ENCODE measurements around the gene HSD17B4. TPM values are rescaled to one million over a fixed set of nuclear protein-coding genes. Genes with fewer than 3 reads are reported as not detected.

Gene HSD17B4
- total and polyA plus RNA-seq, 2 of the 13 experiments (the other 11 are each of a cell fraction or from before 2014, with no cell fraction given), result 178 to 399 TPM

- no TSS peak for BruUV-seq (replicated peaks)
- no peak for DNase-seq (ENCODE audit: low spot score)
- Histone ChIP-seq H3K27me3 (ENCODE audit: control insufficient read depth in 1 of 2, insufficient read depth in 2 of 2, low read length in 2 of 2) (0 out of 5 replicates have a peak, but pooled peaks cover 1 to 10% of the 10 kb centered on the region in 2 experiments), H3K27ac (ENCODE audit: extremely low read length, insufficient read depth, low read length) (no peak overlapping the region), H3K9ac (ENCODE audit: insufficient read depth, low read depth, low read length) (no peak overlapping the region), H3K79me2 (ENCODE audit: insufficient read depth, low read length) (no peaks in the 10 kb centered on the region), H2AFZ (ENCODE audit: low read length) (no peak overlapping the region), H3K4me3 (replicated peaks in 1 of 3; ENCODE audit: insufficient read depth in 1 of 3, low read depth in 2 of 3, low read length in 3 of 3) (no peak overlapping the region), H3K9me3 (ENCODE audit: low read length) (no peaks in the 10 kb centered on the region), H3K36me3 (replicated peaks in 1 of 2; ENCODE audit: control insufficient read depth in 1 of 2, insufficient read depth in 2 of 2, low read length in 2 of 2) (no peaks in the 10 kb centered on the region), H3K4me2 (ENCODE audit: low read depth, low read length) (no peak overlapping the region), H3K4me1 (ENCODE audit: insufficient read depth, low read length) (no peaks in the 10 kb centered on the region), H4K20me1 (ENCODE audit: insufficient read depth, low read length) (no peaks in the 10 kb centered on the region)
- CTCF ChIA-PET (ENCODE audit: low intra/inter-chr PET ratio, low total read pairs), result no interaction called here
- POLR2A ChIA-PET, result no interaction called here
- no peak for TF ChIP-seq ZNF83 (CRISPR knock-in tag; IDR thresholded peaks at IDR 0.05; ENCODE audit: borderline replicate concordance)
- no peak for TF ChIP-seq NKX3-1 (CRISPR knock-in tag; IDR thresholded peaks at IDR 0.05)
- TF ChIP-seq ZNF841 (CRISPR knock-in tag; IDR thresholded peaks at IDR 0.05; ENCODE audit: borderline replicate concordance), result no peak
- no peak for TF ChIP-seq DDIT3 (CRISPR knock-in tag; IDR thresholded peaks at IDR 0.05)
- TF ChIP-seq IRF1 (CRISPR knock-in tag; IDR thresholded peaks at IDR 0.05; ENCODE audit: low read depth), result no peak
- no peak for TF ChIP-seq ZNF143 (CRISPR knock-in tag; IDR thresholded peaks at IDR 0.05)
- WGBS (ENCODE audit: low lambda C conversion rate), result 28% methylated on average over 4 of the region's 4 CpGs
- intact Hi-C loops (cut with micrococcal nuclease; ENCODE audit: unreplicated experiment), result no loop called here
- in situ Hi-C loops (cut with HindIII; ENCODE audit: extremely low pct_ligation_motif_present, low pct_unique_long_range_greater_than_20kb), result no loop called here
- FAIRE-seq, result no peak
- ATAC-seq, result no peak
Observed at GRCh38 chr5:119405419-119405818, 46.9 kb upstream of the HSD17B4 start.

GRCh38 chr5:119406551-119407110, 45.7 kb upstream of the HSD17B4 start:
- Histone ChIP-seq H3K4me3 (replicated peaks in 1 of 3; ENCODE audit: insufficient read depth in 1 of 3, low read depth in 2 of 3, low read length in 3 of 3) (no peak overlapping the region), H2AFZ (ENCODE audit: low read length) (no peak overlapping the region), H3K79me2 (ENCODE audit: insufficient read depth, low read length) (no peaks in the 10 kb centered on the region), H3K4me1 (ENCODE audit: insufficient read depth, low read length) (no peaks in the 10 kb centered on the region), H4K20me1 (ENCODE audit: insufficient read depth, low read length) (no peaks in the 10 kb centered on the region), H3K27ac (ENCODE audit: extremely low read length, insufficient read depth, low read length) (no peak overlapping the region), H3K36me3 (replicated peaks in 1 of 2; ENCODE audit: control insufficient read depth in 1 of 2, insufficient read depth in 2 of 2, low read length in 2 of 2) (no peaks in the 10 kb centered on the region), H3K4me2 (ENCODE audit: low read depth, low read length) (no peak overlapping the region), H3K9me3 (ENCODE audit: low read length) (no peaks in the 10 kb centered on the region), H3K27me3 (ENCODE audit: control insufficient read depth in 1 of 2, insufficient read depth in 2 of 2, low read length in 2 of 2) (0 out of 5 replicates have a peak, but pooled peaks cover 1 to 10% of the 10 kb centered on the region in 2 experiments), H3K9ac (ENCODE audit: insufficient read depth, low read depth, low read length) (no peak overlapping the region)
- TF ChIP-seq NFYC (CRISPR knock-in tag; IDR thresholded peaks at IDR 0.05), result no peak
- no peak for TF ChIP-seq ZNF775 (CRISPR knock-in tag; IDR thresholded peaks at IDR 0.05; ENCODE audit: borderline replicate concordance)
- no peak for TF ChIP-seq ZBTB44 (CRISPR knock-in tag; IDR thresholded peaks at IDR 0.05)
- TF ChIP-seq SATB2 (CRISPR knock-in tag; IDR thresholded peaks at IDR 0.05), result no peak
- TF ChIP-seq GMEB2 (CRISPR knock-in tag; IDR thresholded peaks at IDR 0.05; ENCODE audit: low read depth), result no peak
- no peak for TF ChIP-seq ZNF614 (CRISPR knock-in tag; IDR thresholded peaks at IDR 0.05; ENCODE audit: borderline replicate concordance)
- intact Hi-C loops (cut with micrococcal nuclease; ENCODE audit: unreplicated experiment) (no loop called here), in situ Hi-C loops (cut with HindIII; ENCODE audit: extremely low pct_ligation_motif_present, low pct_unique_long_range_greater_than_20kb) (no loop called here)
- ATAC-seq, result no peak
- BruUV-seq (replicated peaks), result no TSS peak
- ChIA-PET POLR2A (no interaction called here), CTCF (ENCODE audit: low intra/inter-chr PET ratio, low total read pairs) (no interaction called here)
- FAIRE-seq, result no peak
- no peak for DNase-seq (ENCODE audit: low spot score)
- 46% methylated on average over 5 of the region's 5 CpGs for WGBS (ENCODE audit: low lambda C conversion rate)
